ENCODE measurements around the gene TM4SF18.

The TM4SF18 gene

GRCh38 chr3:149368201-149368673, 34.8 kb upstream of the TM4SF18 start:
- DNase-seq (ENCODE audit: low read depth) = no peak
- H3K4me3 ChIP-seq (ENCODE audit: control insufficient read depth, low read depth, low read length) = no peak overlapping the region
- TF ChIP-seq CTCF (conservative IDR thresholded peaks at IDR 0.05; ENCODE audit: control insufficient read depth, insufficient read depth, low read depth, low read length) = no peak

GRCh38 chr3:149366941-149367840, 33.8 kb upstream of the TM4SF18 start:
- TF ChIP-seq CTCF (conservative IDR thresholded peaks at IDR 0.05; ENCODE audit: control insufficient read depth, insufficient read depth, low read depth, low read length) = no peak
- H3K4me3 ChIP-seq (ENCODE audit: control insufficient read depth, low read depth, low read length) = no peak overlapping the region
- DNase-seq (ENCODE audit: low read depth) = peak; percentile 78

GRCh38 chr3:149366031-149366430, 32.6 kb upstream of the TM4SF18 start:
- no peak for TF ChIP-seq CTCF (conservative IDR thresholded peaks at IDR 0.05; ENCODE audit: control insufficient read depth, insufficient read depth, low read depth, low read length)
- no peak for DNase-seq (ENCODE audit: low read depth)
- H3K4me3 ChIP-seq (ENCODE audit: control insufficient read depth, low read depth, low read length) = no peak overlapping the region

- no peak for DNase-seq (ENCODE audit: low read depth)
- TF ChIP-seq CTCF (conservative IDR thresholded peaks at IDR 0.05; ENCODE audit: control insufficient read depth, insufficient read depth, low read depth, low read length) = no peak
- no peak overlapping the region for H3K4me3 ChIP-seq (ENCODE audit: control insufficient read depth, low read depth, low read length)
These were observed 31.2 kb upstream of the TM4SF18 start for GRCh38 chr3:149364624-149365023.

GRCh38 chr3:149363053-149363452, 29.6 kb upstream of the TM4SF18 start:
- no peak for TF ChIP-seq CTCF (conservative IDR thresholded peaks at IDR 0.05; ENCODE audit: control insufficient read depth, insufficient read depth, low read depth, low read length)
- peak; percentile 57 for DNase-seq (ENCODE audit: low read depth)

GRCh38 chr3:149362366-149362765, 28.9 kb upstream of the TM4SF18 start:
- no peak overlapping the region for H3K4me3 ChIP-seq (ENCODE audit: control insufficient read depth, low read depth, low read length)
- DNase-seq (ENCODE audit: low read depth) = no peak
- TF ChIP-seq CTCF (conservative IDR thresholded peaks at IDR 0.05; ENCODE audit: control insufficient read depth, insufficient read depth, low read depth, low read length) = no peak

More at GRCh38 chr3:149363053-149363452, 29.6 kb upstream of the TM4SF18 start:
- H3K4me3 ChIP-seq (ENCODE audit: control insufficient read depth, low read depth, low read length) = no peak overlapping the region

All from fibroblast of mammary gland (primary cell).